Adrenal gland (tissue), 5 donors: ENCODE data around the gene LAPTM4A.
"Not testable (repeated sequence)": the region's sequence is repeated elsewhere in the genome, so short reads cannot be mapped to it uniquely, and the experiment has no call there.

Experiments used
- POLR2A ChIP-seq, 2 donors: fragments of 450-650 bp; IDR thresholded peaks; one replicate each; pipeline ENCODE4 v1.6.1; 2017; ENCODE audit warnings: antibody characterized with exemption in 2 of 2, mild to moderate bottlenecking in 2 of 2, moderate library complexity in 1 of 2
- TF ChIP-seq, protein P1 (sequence below), 6 experiments: fragments of 450-650 bp in 4 of 6; fragments of 200-600 bp in 2 of 6; sonication (generic) in 1 of 6; IDR thresholded peaks; 1 replicate in 5 of 6; 2 replicates in 1 of 6; pipeline versions ENCODE4 v1.5.1 to v1.8.0; 2016 to 2021; ENCODE audit warnings: antibody characterized with exemption in 6 of 6, mild to moderate bottlenecking in 2 of 6, moderate library complexity in 1 of 6
- donor health status: DM: no; HTN: no; CAD: no.

GRCh38 chr2:20085909-20086308 is 34.5 kb upstream of the LAPTM4A start:
- TF ChIP-seq, protein P1, sequence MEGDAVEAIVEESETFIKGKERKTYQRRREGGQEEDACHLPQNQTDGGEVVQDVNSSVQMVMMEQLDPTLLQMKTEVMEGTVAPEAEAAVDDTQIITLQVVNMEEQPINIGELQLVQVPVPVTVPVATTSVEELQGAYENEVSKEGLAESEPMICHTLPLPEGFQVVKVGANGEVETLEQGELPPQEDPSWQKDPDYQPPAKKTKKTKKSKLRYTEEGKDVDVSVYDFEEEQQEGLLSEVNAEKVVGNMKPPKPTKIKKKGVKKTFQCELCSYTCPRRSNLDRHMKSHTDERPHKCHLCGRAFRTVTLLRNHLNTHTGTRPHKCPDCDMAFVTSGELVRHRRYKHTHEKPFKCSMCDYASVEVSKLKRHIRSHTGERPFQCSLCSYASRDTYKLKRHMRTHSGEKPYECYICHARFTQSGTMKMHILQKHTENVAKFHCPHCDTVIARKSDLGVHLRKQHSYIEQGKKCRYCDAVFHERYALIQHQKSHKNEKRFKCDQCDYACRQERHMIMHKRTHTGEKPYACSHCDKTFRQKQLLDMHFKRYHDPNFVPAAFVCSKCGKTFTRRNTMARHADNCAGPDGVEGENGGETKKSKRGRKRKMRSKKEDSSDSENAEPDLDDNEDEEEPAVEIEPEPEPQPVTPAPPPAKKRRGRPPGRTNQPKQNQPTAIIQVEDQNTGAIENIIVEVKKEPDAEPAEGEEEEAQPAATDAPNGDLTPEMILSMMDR (IDR thresholded peaks at IDR 0.05): not testable (repeated sequence)
- not testable (repeated sequence) for TF ChIP-seq POLR2A (IDR thresholded peaks at IDR 0.05)
